HEK293 (cell line): Measurements from ENCODE around the gene FRMD4B.
A peak's percentile ranks its signal among the peaks of the same experiment; 100 is the strongest.

Experiments
- GFI1B ChIP-seq: fragments of 450-650 bp; formaldehyde crosslinking; IDR thresholded peaks from 2 replicates; pipeline ENCODE4 v1.5.1; 2016; ENCODE audit warnings: missing biosample characterization, missing genetic modification characterization
- GLIS1 ChIP-seq: fragments of 450-650 bp; formaldehyde crosslinking; IDR thresholded peaks from 2 replicates; pipeline ENCODE4 v1.5.1; 2016; ENCODE audit warnings: missing biosample characterization, missing genetic modification characterization
- IKZF3 ChIP-seq: fragments of 450-650 bp; IDR thresholded peaks from 2 replicates; pipeline ENCODE4 v1.5.0; 2018; ENCODE audit warnings: missing biosample characterization, mild to moderate bottlenecking, missing genetic modification characterization, moderate library complexity
- KLF8 ChIP-seq: fragments of 450-650 bp; formaldehyde crosslinking; IDR thresholded peaks from 2 replicates; pipeline ENCODE4 v1.5.1; 2016; ENCODE audit warnings: missing biosample characterization, missing genetic modification characterization
- OVOL3 ChIP-seq: fragments of 450-650 bp; formaldehyde crosslinking; IDR thresholded peaks from 2 replicates; pipeline ENCODE4 v1.5.1; 2016; ENCODE audit warnings: missing biosample characterization, missing genetic modification characterization
- SCRT1 ChIP-seq: fragments of 450-650 bp; formaldehyde crosslinking; IDR thresholded peaks from 2 replicates; pipeline ENCODE4 v1.5.1; 2016; ENCODE audit warnings: missing biosample characterization, missing genetic modification characterization, borderline replicate concordance
- TRIM28 ChIP-seq: IDR thresholded peaks from 2 replicates; pipeline ENCODE4 v1.6.1; 2011; ENCODE audit warnings: low read length, control low read depth, borderline replicate concordance
- ZIC2 ChIP-seq: fragments of 450-650 bp; formaldehyde crosslinking; IDR thresholded peaks from 2 replicates; pipeline ENCODE4 v1.5.1; 2016; ENCODE audit warnings: missing biosample characterization, missing genetic modification characterization
- ZNF140 ChIP-seq: fragments of 450-650 bp; formaldehyde crosslinking; IDR thresholded peaks from 2 replicates; pipeline ENCODE4 v1.5.1; 2016; ENCODE audit warnings: missing biosample characterization, missing genetic modification characterization
- ZNF16 ChIP-seq: fragments of 450-650 bp; formaldehyde crosslinking; IDR thresholded peaks from 2 replicates; pipeline ENCODE4 v1.5.1; 2016; ENCODE audit warnings: low read depth, missing biosample characterization, missing genetic modification characterization
- ZNF223 ChIP-seq: fragments of 450-650 bp; formaldehyde crosslinking; IDR thresholded peaks from 2 replicates; pipeline ENCODE4 v1.5.1; 2016; ENCODE audit warnings: missing biosample characterization, missing genetic modification characterization
- ZNF311 ChIP-seq: fragments of 450-650 bp; formaldehyde crosslinking; IDR thresholded peaks from 2 replicates; pipeline ENCODE4 v1.5.1; 2017; ENCODE audit warnings: missing biosample characterization, missing genetic modification characterization, borderline replicate concordance
- ZNF366 ChIP-seq: fragments of 450-650 bp; formaldehyde crosslinking; conservative IDR thresholded peaks from 2 replicates; pipeline ENCODE4 v1.5.1; 2016; ENCODE audit warnings: missing biosample characterization, missing genetic modification characterization
- ZNF544 ChIP-seq: fragments of 450-650 bp; formaldehyde crosslinking; IDR thresholded peaks from 2 replicates; pipeline ENCODE4 v1.5.0; 2017; ENCODE audit warnings: missing biosample characterization, missing genetic modification characterization
- ZNF549 ChIP-seq: fragments of 450-650 bp; IDR thresholded peaks from 2 replicates; pipeline ENCODE4 v1.5.1; 2018; ENCODE audit warnings: missing biosample characterization, missing genetic modification characterization, mild to moderate bottlenecking, inconsistent platforms, moderate library complexity
- ZNF561 ChIP-seq: fragments of 450-650 bp; IDR thresholded peaks from 2 replicates; pipeline ENCODE4 v1.5.1; 2018; ENCODE audit warnings: missing biosample characterization, missing genetic modification characterization, borderline replicate concordance
- ZNF585B ChIP-seq: fragments of 450-650 bp; formaldehyde crosslinking; IDR thresholded peaks from 2 replicates; pipeline ENCODE4 v1.5.1; 2016; ENCODE audit warnings: missing biosample characterization, missing genetic modification characterization
- ZNF596 ChIP-seq: fragments of 450-650 bp; IDR thresholded peaks from 2 replicates; pipeline ENCODE4 v1.5.0; 2018; ENCODE audit warnings: missing biosample characterization, mild to moderate bottlenecking, missing genetic modification characterization, moderate library complexity
- ZNF610 ChIP-seq: fragments of 450-650 bp; formaldehyde crosslinking; IDR thresholded peaks from 2 replicates; pipeline ENCODE4 v1.5.1; 2016; ENCODE audit warnings: missing biosample characterization, missing genetic modification characterization, borderline replicate concordance
- ZNF701 ChIP-seq: fragments of 450-650 bp; formaldehyde crosslinking; IDR thresholded peaks from 2 replicates; pipeline ENCODE4 v1.5.1; 2016; ENCODE audit warnings: missing biosample characterization, missing genetic modification characterization
- ZNF843 ChIP-seq: fragments of 450-650 bp; formaldehyde crosslinking; IDR thresholded peaks from 2 replicates; pipeline ENCODE4 v1.5.1; 2016; ENCODE audit warnings: missing biosample characterization, missing genetic modification characterization
- TF ChIP-seq, protein P1 (sequence below): fragments of 450-650 bp; formaldehyde crosslinking; IDR thresholded peaks from 2 replicates; pipeline ENCODE4 v1.5.1; 2017; ENCODE audit warnings: missing biosample characterization, missing genetic modification characterization
- TF ChIP-seq, protein P2 (sequence below): fragments of 450-650 bp; formaldehyde crosslinking; IDR thresholded peaks from 2 replicates; pipeline ENCODE4 v1.5.1; 2016; ENCODE audit warnings: missing biosample characterization, missing genetic modification characterization
- TF ChIP-seq, protein P3 (sequence below): fragments of 450-650 bp; formaldehyde crosslinking; optimal IDR thresholded peaks from 2 replicates; pipeline ENCODE3; 2016; ENCODE audit warnings: missing biosample characterization, mild to moderate bottlenecking, missing genetic modification characterization
- TF ChIP-seq, protein P4 (sequence below): fragments of 450-650 bp; formaldehyde crosslinking; IDR thresholded peaks from 2 replicates; pipeline ENCODE4 v1.5.1; 2016; ENCODE audit warnings: missing biosample characterization, missing genetic modification characterization
- TF ChIP-seq, protein P5 (sequence below): fragments of 450-650 bp; formaldehyde crosslinking; IDR thresholded peaks from 2 replicates; pipeline ENCODE4 v1.5.1; 2016; ENCODE audit warnings: missing biosample characterization, missing genetic modification characterization
- TF ChIP-seq, protein P6 (sequence below): fragments of 450-650 bp; formaldehyde crosslinking; IDR thresholded peaks from 2 replicates; pipeline ENCODE4 v1.5.1; 2016; ENCODE audit warnings: missing biosample characterization, missing genetic modification characterization
- TF ChIP-seq, protein P7 (sequence below): fragments of 450-650 bp; formaldehyde crosslinking; IDR thresholded peaks from 2 replicates; pipeline ENCODE4 v1.5.1; 2017; ENCODE audit warnings: missing biosample characterization, missing genetic modification characterization

The FRMD4B gene

GRCh38 chr3:69433969-69434325, 48.1 kb upstream of the FRMD4B start (continued):
- no peak for TF ChIP-seq ZIC2 (tag by site-specific recombination)
- TF ChIP-seq ZNF596, result no peak
- no peak for TF ChIP-seq TRIM28
- TF ChIP-seq, protein P1, sequence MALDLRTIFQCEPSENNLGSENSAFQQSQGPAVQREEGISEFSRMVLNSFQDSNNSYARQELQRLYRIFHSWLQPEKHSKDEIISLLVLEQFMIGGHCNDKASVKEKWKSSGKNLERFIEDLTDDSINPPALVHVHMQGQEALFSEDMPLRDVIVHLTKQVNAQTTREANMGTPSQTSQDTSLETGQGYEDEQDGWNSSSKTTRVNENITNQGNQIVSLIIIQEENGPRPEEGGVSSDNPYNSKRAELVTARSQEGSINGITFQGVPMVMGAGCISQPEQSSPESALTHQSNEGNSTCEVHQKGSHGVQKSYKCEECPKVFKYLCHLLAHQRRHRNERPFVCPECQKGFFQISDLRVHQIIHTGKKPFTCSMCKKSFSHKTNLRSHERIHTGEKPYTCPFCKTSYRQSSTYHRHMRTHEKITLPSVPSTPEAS (tag by site-specific recombination), result no peak
- no peak for TF ChIP-seq ZNF701 (tag by site-specific recombination)
- TF ChIP-seq ZNF16 (tag by site-specific recombination), result no peak
- no peak for TF ChIP-seq ZNF223 (tag by site-specific recombination)
- 0 out of 2 replicates have a peak, but pooled peaks have one; percentile 51 for TF ChIP-seq IKZF3 (tag by site-specific recombination)
- TF ChIP-seq ZNF561, result no peak
- no peak for TF ChIP-seq ZNF585B (tag by site-specific recombination)
- TF ChIP-seq, protein P2, sequence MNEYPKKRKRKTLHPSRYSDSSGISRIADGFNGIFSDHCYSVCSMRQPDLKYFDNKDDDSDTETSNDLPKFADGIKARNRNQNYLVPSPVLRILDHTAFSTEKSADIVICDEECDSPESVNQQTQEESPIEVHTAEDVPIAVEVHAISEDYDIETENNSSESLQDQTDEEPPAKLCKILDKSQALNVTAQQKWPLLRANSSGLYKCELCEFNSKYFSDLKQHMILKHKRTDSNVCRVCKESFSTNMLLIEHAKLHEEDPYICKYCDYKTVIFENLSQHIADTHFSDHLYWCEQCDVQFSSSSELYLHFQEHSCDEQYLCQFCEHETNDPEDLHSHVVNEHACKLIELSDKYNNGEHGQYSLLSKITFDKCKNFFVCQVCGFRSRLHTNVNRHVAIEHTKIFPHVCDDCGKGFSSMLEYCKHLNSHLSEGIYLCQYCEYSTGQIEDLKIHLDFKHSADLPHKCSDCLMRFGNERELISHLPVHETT (tag by site-specific recombination), result no peak
- TF ChIP-seq, protein P3, sequence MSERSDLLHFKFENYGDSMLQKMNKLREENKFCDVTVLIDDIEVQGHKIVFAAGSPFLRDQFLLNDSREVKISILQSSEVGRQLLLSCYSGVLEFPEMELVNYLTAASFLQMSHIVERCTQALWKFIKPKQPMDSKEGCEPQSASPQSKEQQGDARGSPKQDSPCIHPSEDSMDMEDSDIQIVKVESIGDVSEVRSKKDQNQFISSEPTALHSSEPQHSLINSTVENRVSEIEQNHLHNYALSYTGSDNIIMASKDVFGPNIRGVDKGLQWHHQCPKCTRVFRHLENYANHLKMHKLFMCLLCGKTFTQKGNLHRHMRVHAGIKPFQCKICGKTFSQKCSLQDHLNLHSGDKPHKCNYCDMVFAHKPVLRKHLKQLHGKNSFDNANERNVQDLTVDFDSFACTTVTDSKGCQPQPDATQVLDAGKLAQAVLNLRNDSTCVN (tag by site-specific recombination), result no peak
- TF ChIP-seq, protein P4, sequence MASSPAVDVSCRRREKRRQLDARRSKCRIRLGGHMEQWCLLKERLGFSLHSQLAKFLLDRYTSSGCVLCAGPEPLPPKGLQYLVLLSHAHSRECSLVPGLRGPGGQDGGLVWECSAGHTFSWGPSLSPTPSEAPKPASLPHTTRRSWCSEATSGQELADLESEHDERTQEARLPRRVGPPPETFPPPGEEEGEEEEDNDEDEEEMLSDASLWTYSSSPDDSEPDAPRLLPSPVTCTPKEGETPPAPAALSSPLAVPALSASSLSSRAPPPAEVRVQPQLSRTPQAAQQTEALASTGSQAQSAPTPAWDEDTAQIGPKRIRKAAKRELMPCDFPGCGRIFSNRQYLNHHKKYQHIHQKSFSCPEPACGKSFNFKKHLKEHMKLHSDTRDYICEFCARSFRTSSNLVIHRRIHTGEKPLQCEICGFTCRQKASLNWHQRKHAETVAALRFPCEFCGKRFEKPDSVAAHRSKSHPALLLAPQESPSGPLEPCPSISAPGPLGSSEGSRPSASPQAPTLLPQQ, result 0 out of 2 replicates have a peak, but pooled peaks have one; percentile 36
- no peak for TF ChIP-seq GFI1B (tag by site-specific recombination)
- no peak for TF ChIP-seq OVOL3 (tag by site-specific recombination)
- TF ChIP-seq, protein P5, sequence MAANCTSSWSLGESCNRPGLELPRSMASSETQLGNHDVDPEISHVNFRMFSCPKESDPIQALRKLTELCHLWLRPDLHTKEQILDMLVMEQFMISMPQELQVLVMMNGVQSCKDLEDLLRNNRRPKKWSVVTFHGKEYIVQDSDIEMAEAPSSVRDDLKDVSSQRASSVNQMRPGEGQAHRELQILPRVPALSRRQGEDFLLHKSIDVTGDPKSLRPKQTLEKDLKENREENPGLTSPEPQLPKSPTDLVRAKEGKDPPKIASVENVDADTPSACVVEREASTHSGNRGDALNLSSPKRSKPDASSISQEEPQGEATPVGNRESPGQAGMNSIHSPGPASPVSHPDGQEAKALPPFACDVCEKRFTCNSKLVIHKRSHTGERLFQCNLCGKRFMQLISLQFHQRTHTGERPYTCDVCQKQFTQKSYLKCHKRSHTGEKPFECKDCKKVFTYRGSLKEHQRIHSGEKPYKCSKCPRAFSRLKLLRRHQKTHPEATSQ (tag by site-specific recombination), result no peak
- no peak for TF ChIP-seq ZNF544
- TF ChIP-seq, protein P6, sequence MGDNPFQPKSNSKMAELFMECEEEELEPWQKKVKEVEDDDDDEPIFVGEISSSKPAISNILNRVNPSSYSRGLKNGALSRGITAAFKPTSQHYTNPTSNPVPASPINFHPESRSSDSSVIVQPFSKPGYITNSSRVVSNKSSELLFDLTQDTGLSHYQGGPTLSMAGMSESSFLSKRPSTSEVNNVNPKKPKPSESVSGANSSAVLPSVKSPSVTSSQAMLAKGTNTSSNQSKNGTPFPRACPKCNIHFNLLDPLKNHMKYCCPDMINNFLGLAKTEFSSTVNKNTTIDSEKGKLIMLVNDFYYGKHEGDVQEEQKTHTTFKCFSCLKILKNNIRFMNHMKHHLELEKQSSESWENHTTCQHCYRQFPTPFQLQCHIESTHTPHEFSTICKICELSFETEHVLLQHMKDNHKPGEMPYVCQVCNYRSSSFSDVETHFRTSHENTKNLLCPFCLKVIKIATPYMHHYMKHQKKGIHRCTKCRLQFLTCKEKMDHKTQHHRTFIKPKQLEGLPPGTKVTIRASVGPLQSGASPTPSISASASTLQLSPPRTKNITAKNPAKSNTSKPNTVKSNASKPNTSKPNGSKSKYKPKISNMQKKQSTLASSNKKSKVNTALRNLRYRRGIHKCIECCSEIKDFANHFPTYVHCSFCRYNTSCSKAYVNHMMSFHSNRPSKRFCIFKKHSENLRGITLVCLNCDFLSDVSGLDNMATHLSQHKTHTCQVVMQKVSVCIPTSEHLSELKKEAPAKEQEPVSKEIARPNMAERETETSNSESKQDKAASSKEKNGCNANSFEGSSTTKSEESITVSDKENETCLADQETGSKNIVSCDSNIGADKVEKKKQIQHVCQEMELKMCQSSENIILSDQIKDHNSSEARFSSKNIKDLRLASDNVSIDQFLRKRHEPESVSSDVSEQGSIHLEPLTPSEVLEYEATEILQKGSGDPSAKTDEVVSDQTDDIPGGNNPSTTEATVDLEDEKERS (tag by site-specific recombination), result no peak
- TF ChIP-seq ZNF311, result no peak
- no peak for TF ChIP-seq ZNF549 (tag by site-specific recombination)
- TF ChIP-seq KLF8 (tag by site-specific recombination), result no peak
- TF ChIP-seq ZNF140 (tag by site-specific recombination), result no peak
- TF ChIP-seq ZNF366 (tag by site-specific recombination), result peak; percentile 37; the same call in 1 of the 2 replicates
- TF ChIP-seq ZNF843, result peak; percentile 58
- no peak for TF ChIP-seq ZNF610 (tag by site-specific recombination)
- no peak for TF ChIP-seq GLIS1 (tag by site-specific recombination)
- TF ChIP-seq, protein P7, sequence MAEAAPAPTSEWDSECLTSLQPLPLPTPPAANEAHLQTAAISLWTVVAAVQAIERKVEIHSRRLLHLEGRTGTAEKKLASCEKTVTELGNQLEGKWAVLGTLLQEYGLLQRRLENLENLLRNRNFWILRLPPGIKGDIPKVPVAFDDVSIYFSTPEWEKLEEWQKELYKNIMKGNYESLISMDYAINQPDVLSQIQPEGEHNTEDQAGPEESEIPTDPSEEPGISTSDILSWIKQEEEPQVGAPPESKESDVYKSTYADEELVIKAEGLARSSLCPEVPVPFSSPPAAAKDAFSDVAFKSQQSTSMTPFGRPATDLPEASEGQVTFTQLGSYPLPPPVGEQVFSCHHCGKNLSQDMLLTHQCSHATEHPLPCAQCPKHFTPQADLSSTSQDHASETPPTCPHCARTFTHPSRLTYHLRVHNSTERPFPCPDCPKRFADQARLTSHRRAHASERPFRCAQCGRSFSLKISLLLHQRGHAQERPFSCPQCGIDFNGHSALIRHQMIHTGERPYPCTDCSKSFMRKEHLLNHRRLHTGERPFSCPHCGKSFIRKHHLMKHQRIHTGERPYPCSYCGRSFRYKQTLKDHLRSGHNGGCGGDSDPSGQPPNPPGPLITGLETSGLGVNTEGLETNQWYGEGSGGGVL (tag by site-specific recombination), result 0 out of 2 replicates have a peak, but pooled peaks have one; percentile 16
- TF ChIP-seq SCRT1 (tag by site-specific recombination), result no peak
